HG03060 (cell line): ENCODE results near the gene MSX1.
"Not testable (repeated sequence)": the region's sequence is repeated elsewhere in the genome, so short reads cannot be mapped to it uniquely, and the experiment has no call there.

Experiments
- ATAC-seq: cut with Tn5 transposase; IDR thresholded peaks from one replicate; pipeline ENCODE4 v1.9.1; 2021; ENCODE audit warnings: low read depth, moderate number of reproducible peaks; ENCODE audit not compliant: unreplicated experiment

Gene MSX1

DNA sequence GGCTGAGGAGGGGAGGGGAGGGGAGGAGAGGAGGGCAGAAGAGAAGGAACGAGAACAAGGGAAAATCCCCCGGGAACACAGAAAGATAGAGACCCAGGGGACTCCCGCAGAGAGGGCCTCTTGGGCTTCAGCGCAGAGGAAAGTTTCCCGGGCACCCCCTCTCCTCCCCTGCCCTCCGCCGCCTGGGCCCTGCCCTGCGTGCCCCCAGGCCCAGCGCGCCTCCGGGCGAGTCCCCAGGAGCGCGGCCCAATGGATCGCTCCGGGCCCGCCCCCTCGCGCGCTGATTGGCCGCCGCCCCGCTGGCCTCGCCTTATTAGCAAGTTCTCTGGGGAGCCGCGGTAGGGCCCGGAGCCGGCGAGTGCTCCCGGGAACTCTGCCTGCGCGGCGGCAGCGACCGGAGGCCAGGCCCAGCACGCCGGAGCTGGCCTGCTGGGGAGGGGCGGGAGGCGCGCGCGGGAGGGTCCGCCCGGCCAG, at the start of gene MSX1:
TSS of gene MSX1 (plus strand) at position 341 of the 474 bp plus-strand sequence. CDS start 235 bp downstream, outside the sequence.
- ATAC-seq = peak; percentile 75

DNA sequence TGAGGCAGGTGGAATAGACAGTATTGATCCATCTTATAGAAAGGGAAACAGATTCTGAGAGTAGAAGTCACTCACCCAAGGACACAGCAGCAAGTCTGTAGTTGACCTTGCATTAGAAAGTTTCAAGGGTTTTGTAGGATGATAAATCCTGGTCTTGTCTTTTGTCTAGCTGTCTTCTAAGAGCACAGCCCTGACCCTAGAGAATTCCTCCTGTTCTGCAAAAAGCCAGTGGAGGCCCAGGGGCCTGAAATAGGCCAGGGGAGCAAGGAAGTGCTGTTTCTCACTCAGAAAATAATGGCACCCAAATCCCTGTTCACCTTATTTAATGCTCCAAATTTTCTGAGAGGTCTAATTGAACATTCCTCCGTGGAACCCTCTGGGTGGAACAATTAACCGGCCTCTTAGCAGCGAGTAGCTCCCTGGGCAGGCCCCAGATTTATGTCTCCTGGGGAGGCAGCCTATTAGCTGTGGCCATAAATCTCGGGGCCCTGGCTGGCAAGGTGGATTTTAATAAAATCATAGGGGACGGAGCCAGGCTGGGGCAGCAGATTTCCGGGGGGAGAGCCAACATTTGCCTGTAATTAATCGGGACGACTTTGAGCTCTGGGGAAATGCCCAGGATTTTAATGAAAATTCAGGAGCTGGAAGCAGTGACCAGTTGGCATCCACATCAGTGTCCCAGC, 49.2 kb upstream of the MSX1 start:
- no peak for ATAC-seq

DNA sequence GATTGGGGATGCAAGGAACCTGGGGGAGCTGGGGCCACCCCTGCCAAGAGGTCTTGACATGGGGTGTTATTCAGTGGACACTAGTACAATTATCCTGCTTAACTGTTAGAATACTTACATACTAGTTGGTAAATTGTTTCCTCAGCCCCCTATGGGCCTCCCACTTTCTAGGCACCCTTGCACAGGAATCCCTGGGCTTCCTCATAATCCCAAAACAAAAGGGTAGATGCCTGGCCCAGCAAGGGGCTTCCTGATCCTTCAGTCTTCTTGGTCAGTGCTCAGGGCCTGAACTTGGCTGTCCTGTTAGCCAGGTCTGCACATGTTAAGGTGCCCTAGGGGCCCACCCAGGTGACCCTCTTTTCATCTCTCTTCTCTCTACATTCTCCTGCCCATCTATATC, 48.7 kb upstream of the MSX1 start:
- ATAC-seq = no peak

DNA sequence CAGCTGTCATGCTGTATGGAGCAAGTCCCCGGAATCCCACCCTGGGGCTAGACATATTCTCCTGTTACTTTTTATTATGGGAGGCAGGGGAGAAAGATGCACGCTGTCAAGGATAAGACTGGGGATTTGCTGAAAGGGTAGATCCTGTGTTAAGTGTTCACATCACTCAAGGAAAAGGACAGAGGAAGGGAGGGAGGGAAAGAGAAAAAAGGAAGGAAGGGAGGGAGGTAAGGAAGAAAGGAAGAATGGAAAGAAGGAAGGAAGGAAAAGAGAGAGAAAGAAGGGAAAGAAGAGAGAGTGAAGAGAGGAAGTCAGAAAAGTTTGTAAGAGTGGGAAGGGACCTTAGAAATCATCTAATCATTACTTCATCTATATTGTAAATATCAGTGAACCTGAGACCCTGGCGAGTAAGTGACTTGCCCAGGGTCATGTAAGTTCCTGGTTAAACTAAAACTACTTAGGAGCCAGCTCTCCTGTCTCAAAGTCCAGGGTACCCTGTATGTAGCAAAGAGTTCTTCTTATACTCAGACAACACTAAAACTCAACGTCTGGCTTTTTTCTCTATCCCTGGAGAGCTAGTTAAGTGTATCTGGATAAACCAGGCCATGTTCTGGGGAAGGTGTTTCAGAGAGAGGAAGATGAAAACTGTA, 47.2 kb upstream of the MSX1 start:
- no peak for ATAC-seq

DNA sequence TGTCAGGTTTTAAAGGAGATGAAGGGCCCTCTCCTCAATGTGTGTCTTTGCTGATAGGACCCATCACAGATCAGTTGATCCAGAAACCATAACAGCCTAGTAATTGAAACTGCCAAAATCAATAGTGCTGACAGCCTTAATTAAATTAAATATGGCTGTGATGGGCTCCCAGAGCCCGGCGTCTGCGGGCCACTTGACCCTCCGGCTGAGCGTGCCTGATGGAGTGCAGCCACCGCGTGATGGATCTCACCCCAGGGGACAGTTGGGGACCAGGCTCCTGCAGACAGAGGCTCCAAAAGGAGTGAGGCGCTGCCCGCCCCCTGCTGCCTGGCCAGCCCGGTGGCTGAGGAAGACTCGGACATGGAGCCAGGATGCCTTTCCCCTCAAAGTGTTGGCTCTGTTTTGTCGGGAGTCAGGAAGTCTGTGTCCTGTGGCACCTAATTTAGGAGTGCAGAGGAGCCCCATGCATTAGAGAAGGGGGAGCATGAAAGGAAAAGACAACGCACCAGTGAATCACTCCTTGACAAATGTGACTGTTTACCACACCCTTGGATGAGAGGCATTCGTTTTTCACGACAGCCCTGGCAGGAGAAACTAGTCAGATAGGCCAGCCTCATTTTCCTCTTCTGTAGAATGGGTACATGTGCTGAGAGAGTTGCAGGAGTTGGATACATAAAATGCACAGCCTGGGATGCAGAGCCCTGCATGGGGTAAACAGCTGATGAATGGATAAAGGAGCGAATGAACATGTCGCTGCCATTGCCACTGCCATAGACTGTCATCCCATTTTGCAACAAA, 40.9 kb upstream of the MSX1 start:
- no peak for ATAC-seq

DNA sequence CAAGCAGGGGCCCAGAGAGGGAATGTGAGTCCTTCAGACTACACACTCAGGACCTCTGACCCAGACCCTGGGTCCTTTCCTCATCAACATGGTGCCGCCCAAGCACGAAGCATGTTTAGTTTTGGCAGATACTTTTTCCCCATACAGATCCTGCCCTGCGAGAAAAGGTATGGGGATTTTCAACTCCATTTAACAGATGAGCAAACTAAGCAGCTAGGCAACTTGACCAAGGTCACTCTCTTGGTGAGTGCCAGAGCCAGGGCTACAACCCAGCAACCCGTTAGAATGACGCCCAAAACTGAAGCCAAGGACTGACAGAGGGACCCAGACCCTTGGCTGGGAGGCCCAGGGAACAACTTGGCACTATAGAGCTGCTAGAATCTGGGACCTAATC, 40.3 kb upstream of the MSX1 start:
- ATAC-seq = no peak

DNA sequence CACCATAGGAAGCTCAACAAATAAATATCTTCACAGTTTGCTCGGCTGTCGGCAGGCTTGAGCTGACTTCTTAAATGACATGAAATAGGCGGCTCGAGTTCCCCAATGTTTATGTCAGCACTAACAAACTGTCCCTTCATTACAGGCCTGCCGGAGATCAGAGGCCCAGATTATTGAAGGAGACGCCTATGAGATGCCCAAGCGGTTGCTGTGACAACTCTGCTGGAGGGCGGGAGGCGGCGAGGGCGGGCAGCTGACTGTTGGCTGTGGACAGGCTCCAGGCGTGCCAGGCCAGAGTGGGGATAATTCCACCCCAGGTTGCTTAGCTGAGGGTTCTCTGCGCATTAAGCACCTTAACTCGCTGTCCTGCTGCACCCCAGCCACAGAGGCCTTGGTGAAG, 39.2 kb upstream of the MSX1 start:
- ATAC-seq = no peak

DNA sequence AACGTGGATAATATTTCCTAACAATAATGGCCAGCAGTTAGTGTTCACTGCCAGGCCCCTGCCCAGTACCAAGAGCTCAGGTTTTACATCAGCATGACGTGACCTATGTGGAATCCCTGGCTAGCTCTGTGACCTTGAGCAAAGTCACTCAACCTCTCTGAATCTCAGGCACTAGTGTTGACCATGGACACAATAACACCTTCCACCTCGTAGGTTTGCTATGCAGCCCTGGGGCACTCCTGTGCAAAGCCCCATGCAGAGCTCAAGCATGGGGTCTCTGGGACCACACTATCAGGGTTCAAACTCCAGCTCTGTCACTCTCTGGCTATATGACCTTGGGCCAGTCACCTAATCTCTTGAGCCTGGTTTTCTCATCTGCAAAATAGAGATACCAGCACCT, 38.7 kb upstream of the MSX1 start:
- no peak for ATAC-seq

DNA sequence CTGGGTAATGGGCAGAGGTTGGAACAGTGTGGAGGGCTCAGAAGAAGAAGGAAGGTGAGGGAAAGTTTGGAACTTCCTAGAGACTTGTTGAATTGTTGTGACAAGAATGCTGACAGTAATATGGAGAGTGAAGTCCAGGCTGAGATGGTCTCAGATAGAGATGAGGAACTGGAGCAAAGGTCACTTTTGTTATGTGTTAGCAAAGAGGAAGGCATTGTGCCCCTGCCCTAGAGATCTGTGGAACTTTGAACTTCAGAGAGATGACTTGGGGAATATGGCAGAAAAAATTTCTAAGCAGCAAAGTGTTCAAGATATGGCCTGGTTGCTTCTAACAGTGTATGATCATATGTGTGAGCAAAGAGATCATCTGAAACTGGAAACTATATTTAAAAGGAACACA, 37.9 kb upstream of the MSX1 start:
- no peak for ATAC-seq

DNA sequence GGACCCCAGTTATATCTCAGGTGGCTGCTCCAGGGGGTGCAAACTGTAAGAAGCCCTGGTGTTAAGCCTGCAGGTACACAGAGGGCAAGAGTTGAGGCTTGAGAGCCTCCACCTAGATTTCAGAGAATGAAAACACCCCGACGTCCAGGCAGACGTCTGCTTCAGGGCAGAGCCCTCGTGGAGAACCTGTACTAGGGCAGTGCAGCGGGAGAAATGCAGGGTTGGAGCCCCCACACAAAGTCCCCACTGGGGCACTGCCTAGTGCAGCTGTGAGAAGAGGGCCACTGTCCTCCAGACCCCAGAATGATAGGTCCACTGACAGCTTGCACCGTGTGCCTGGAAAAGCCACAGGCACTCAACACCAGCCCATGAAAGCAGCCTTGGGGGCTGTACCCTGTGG, 37.2 kb upstream of the MSX1 start:
- ATAC-seq = not testable (repeated sequence)

DNA sequence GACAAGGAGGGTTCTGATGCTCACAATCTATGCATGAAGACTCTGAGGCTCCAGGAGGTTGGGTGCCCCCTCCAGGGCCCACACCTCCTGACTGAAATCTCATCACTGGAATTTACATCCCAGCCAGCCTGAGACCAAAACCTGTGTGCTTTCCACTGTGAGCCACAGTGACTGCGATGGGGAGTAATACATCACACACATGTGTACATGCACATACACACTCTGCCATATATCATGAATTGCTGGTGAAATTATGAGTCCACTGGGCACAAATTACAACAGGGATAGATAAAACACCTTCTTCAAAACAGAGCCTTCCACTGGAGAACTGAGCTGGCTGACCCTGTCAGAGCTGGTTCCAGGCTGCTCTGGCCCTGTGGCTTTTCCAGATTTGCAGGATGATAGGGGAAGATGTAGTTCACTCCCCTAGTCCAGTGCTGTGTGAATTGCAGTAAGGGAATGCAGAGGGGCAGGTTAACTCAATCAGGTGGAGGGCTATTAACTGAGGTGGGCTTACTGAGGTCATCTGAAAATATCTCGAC, 35.8 kb upstream of the MSX1 start:
- no peak for ATAC-seq

DNA sequence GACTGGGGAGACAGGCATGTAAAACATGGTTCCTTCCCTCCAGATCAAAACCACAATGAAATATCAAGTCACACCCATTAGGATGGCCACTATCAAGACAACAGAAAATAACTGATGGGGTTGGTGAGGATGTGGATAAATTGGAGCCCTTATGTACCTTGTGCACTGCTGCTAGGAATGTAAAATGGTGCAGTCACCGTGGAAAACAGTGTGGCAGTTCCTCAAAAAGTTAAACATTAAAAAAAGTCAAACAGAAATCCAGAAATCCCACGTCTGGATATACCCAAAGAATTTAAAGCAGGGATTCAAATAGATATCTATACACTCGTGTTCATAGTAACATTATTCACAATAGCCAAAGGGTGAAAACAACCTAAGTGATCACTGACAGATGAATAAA, 35.2 kb upstream of the MSX1 start:
- no peak for ATAC-seq

DNA sequence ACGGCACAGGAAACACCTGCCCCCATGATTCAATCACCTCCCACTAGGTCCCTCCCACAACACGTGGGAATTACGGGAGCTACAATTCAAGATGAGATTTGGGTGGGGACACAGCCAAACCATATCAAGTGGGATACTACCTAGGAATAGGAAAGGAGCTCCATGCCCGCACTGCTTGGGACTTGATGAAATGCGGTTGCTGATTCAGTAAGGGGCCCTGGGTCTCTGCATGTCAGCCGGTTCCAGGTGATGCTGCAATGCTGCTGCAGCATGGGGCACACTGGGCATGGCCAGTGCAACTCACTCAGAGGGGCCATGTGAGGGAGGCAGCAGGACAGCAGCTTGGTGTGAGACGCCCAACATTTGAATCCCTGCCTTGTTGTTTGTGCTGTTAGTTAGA, 34.0 kb upstream of the MSX1 start:
- ATAC-seq = no peak

DNA sequence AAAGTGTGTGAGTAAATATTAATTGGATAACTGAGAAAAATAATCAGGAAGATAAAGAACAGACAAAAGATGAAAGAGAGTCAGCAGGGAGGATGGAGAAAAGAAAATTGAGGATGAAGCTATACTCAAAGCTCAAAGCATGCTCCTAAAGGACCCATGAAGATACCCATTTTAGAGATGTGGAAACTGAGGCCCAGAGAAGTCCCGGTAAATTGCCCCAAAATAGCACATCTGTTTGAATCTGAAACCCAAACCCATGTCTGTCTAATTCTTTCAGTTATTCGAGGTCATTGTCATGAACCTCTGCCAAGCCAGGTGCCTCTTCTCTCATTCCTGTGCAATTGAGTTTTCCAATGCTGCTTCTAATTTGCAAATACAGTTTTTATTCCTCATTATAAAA, 29.6 kb upstream of the MSX1 start:
- ATAC-seq = no peak

DNA sequence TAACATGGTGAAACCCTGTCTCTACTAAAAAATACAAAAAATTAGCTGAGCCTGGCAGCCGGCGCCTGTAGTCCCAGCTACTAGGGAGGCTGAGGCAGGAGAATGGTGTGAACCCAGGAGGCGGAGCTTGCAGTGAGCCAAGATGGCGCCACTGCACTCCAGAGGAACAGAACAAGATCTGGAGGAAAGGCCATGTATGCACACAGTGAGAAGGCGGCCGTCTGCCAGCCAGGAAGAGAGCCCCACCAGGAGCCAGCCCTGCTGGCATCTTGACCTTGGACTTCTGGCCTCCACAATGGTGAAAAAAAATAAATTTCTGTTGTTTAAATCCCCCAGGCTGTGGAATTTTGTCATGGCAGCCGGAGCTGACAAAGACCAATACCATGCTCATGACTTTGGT, 28.2 kb upstream of the MSX1 start:
- no peak for ATAC-seq

DNA sequence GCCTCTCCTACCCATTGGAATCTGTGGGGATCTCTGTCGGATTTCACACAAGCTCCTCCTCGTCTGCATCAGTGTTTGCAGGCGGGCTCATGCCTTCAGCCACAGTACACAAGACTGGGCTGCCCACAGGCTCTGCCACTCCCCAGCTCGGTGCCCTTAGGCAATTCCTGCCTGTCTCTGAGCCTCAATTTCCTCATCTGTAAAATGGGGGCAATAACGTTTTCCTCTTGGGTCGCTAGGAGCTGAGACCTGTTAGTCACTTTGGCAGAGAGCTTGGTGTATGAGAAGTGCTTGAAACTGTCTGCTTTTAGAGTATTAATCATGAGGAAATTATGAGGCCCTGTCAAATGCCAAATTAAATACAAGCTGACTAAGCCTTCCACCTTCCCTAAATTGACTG, 27.6 kb upstream of the MSX1 start:
- ATAC-seq = no peak

DNA sequence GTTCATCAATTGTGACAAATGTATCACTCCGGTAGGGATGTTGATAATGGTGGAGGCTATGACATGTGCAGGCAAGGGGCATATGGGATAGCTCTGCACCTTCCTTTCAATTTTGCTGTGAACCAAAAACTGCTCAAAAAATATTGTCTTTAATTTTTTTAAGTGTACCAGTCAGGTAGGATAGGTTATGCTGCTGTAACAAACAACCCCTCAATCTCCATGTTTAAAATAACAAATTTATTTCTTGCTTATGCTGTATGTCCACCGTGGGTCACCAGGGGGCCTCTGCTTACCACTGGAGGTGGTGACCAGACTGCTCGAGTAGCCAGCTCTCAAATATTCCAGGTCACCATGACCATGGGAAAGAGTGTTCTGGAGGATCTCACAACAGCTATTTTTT, 23.4 kb upstream of the MSX1 start:
- no peak for ATAC-seq

DNA sequence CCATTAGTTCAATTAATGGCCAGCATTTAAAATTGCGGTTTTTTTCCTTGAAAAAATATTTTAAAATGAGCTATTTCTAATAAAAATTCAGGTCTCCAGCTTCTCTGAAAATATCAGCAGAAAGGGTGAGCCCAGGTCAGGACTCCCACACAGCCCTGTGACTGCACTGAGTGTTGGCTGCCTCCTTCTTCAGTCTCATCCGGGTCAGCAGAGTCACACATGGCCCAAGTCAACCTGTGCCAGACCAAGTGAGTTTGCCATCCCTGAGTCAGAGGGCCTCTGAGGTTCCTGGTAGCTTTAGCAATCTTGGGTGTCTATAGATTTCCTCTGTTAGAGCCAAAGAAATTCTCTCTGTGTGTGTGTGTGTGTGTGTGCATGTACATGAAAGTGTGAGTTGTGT, 22.1 kb upstream of the MSX1 start:
- no peak for ATAC-seq

DNA sequence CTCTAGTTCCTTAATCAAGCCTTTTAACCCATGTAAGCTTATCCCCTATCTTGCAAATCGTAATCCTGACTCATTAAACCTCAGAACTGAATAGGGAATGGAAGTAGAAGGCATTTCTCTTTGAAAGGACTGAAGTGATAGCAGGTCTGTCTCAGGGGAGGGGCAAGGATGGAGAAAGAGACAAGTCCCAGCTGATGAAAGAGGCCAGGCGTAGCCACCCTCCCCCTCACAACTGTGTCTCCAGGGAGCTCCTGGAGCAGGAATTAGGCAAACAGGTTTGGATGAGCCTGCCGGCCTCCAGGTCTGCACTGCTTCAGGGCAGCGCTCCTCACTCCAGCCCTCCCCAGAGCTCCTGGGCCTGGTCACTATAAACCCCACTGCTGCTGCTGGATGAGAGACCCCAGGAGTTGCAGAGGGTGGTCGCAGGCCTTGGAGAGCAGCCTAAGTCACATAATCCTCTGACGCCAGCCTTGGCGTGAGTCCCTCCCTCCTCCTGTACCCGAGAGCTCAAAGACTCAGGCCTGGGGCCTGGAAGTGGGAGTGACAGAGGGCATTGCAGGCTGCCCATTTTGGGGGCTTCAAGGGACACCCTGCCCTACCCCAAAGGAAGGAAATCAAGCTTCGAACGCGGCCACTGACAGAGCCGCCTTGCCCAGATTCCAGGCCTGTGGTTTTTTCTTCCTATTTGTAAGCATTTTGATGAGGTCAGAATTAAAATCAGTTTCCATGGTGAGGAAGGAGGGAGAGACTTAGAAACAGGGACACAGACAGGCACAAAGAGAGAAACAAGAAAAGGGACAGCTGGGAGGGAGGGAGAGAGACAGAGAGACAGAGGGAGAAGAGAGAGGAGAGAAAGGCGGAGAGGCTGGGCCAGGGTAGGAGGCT, 21.2 kb upstream of the MSX1 start:
- ATAC-seq = no peak
